NCI-H2227 treated with DMSO at 0.1 percent for 48 hours (cell line): Measurements from ENCODE around the gene SECISBP2L.
"Not testable (repeated sequence)": the region's sequence is repeated elsewhere in the genome, so short reads cannot be mapped to it uniquely, and the experiment has no call there.

Source experiments
- DNase-seq: peaks from one replicate; lab custom pipeline; 2025; lab: John Stamatoyannopoulos, UW

The SECISBP2L gene, protein sequence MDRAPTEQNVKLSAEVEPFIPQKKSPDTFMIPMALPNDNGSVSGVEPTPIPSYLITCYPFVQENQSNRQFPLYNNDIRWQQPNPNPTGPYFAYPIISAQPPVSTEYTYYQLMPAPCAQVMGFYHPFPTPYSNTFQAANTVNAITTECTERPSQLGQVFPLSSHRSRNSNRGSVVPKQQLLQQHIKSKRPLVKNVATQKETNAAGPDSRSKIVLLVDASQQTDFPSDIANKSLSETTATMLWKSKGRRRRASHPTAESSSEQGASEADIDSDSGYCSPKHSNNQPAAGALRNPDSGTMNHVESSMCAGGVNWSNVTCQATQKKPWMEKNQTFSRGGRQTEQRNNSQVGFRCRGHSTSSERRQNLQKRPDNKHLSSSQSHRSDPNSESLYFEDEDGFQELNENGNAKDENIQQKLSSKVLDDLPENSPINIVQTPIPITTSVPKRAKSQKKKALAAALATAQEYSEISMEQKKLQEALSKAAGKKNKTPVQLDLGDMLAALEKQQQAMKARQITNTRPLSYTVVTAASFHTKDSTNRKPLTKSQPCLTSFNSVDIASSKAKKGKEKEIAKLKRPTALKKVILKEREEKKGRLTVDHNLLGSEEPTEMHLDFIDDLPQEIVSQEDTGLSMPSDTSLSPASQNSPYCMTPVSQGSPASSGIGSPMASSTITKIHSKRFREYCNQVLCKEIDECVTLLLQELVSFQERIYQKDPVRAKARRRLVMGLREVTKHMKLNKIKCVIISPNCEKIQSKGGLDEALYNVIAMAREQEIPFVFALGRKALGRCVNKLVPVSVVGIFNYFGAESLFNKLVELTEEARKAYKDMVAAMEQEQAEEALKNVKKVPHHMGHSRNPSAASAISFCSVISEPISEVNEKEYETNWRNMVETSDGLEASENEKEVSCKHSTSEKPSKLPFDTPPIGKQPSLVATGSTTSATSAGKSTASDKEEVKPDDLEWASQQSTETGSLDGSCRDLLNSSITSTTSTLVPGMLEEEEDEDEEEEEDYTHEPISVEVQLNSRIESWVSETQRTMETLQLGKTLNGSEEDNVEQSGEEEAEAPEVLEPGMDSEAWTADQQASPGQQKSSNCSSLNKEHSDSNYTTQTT

DNA sequence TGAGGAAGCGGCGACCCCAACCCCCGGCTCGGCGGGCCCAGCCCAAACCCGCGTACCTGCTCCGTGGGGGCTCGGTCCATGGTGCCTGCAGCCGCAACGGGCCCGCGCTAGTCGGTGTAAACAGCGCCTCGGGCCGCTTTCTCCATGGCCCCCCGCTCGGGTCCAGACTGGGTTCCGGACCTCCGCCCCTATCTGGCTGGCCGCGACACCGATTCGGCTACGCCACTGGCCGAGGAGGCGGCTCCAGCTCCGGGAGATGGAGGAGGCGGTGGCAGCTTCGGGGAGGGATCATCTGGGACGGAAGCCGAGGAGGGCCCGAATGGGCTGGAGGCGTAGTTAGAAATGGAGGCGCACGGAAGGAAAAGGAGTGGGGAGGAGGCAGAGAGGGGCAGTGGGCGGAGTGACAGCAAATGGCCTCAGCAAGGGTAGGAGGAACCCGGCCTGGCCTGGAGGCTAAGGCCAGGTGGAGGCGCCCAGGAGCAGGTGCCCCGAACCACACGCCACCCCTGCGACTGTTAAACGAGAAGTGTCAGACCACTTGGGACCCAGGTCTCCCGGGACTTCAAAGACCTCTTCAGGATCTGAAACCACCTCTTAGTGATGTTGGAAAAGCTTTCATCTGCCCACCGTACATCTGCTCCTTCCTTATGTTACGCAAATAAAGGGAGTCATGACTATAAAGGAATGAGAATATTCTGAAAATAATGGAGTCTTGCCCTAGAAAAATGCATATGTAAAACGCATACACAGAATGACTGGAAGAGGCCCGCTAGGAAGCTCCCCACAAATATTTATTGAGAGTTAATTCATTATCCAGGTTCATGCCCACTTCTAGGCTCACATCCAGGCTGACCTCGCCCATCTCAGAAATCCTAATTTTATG lies at the start of gene SECISBP2L:
Gene SECISBP2L (minus strand): TSS at position 227 of the 883 bp plus-strand sequence. CDS start 147 bp downstream, at position 80.
- DNase-seq: peak; percentile 86

- DNase-seq: no peak
Observed at GRCh38 chr15:49094923-49095322, 48.7 kb upstream of the SECISBP2L start.

DNA sequence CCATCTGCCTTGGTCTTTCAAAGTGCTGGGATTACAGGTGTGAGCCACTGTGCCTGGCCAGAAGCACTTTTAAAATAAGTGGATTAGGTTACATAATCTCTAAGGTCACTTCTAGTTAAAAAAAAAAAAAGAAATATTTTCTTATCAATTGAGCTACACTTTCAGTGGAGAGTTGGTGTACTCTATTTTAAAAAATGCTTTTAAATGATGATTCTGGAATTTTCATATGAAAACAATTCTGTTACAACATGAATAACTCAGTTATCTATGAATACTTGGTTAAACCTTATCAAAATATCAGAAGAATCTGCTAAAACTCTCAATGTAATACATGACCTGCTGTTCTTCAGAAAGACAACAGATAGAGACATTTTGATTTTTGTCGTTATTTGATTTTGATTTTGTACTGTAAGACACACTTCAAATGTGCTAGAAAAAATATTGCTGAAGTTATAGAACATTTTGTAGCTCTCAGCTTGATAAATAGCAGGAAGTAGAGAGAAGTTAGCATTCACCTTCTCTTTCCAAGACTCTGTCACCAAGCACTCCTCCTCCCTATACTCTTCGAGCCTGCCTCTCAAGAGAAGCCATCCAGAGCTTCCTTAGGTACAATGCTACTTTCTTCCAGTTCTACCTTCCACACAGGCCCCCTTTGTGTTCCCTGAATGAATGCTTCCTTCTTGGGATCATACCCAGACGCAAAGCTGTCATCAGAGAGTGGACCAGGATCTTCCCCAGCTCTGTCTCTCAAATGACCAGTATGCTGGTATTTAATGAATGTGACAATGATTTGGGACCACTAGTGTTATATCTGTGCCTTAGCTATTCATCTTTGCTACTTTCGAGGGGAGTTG lies 47.2 kb upstream of the SECISBP2L start:
- no peak for DNase-seq

- no peak for DNase-seq
Observed at GRCh38 chr15:49088996-49089395, 42.8 kb upstream of the SECISBP2L start.

- no peak for DNase-seq
Observed at GRCh38 chr15:49085696-49086459, 39.6 kb upstream of the SECISBP2L start.

GRCh38 chr15:49084285-49084570 lies 38.0 kb upstream of the SECISBP2L start:
- no peak for DNase-seq

DNA sequence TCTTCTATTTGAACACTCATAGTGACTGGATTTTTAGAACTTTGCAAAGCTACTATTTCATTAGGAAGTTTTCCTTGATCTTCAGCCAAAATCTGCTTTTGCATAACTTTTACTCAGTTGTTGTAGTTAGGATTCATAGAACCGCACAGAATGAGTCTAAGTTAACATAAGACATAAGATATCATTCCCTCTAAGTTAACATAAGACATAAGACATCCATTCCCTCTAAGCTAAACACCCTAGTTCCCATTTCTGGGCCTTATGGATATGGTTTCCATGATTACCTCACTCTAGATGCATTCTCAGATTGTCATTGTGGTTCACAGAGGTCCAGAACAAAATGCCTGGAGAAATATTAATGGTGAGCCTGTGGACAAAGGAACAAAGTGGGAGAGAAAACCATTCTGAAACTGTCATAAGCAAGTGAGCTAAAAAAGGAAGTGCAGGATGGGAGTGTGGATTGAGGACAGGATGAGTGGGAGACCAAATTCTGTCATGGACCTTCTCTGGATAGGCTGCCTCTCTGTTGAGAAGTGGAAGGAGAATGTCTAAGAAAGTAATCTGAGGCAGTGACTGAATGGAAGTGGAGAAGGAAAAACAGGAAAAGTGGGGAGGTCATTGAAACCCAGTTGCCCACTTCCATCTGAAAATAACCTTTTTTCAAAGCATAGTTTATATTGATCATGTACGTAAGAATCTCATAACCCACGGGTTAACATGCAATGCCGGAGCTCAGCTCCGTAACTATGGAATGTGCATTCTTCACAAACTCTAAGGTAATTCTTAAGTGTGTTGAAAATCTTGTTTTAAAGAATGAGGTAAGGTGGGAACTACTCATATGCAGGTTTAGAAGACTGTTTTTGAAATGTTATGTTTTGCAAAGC lies 37.4 kb upstream of the SECISBP2L start:
- DNase-seq: no peak

GRCh38 chr15:49082960-49083359 lies 36.7 kb upstream of the SECISBP2L start:
- DNase-seq: no peak

GRCh38 chr15:49079340-49080039 lies 33.2 kb upstream of the SECISBP2L start:
- no peak for DNase-seq

DNA sequence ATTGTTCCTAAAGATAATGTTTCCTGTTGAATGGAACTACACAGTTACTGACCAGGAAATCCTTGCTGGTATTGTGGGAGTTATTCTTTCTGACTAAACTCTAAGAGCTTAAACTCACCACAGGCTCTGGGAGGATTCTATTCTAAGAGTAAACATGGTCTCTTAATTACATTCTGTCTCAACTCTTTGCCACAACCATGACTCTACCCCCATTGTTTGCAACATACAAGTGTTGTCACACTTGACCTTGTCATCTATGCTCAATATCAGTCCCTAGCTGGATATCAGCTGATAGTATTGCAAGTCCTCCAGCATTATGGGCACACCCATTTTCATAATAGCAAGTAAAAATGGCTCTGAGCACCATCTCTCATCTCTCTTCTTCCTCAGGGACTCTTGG lies 29.6 kb upstream of the SECISBP2L start:
- no peak for DNase-seq

- not testable (repeated sequence) for DNase-seq
Observed at GRCh38 chr15:49074589-49075287, 28.5 kb upstream of the SECISBP2L start.

DNA sequence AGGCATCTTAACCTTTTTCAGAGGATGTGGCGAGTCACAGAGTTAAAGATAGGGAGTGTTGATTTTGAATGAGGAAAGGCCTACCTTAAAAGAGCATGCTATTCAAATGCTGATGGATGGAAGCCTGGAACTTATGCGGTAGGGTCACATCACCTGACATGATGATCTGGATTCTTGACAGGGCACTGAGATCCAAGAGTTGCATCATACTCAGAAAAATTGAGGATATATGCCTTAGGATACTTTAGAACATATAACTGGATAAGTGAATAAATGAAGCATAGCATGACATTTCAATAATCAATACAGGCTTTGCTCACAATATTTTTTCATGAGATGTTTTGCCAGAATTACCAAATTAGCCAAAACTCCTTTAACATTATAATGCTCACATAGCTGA lies 20.1 kb upstream of the SECISBP2L start:
- DNase-seq: no peak

- DNase-seq: no peak
Observed at GRCh38 chr15:49064884-49065283, 18.6 kb upstream of the SECISBP2L start.

DNA sequence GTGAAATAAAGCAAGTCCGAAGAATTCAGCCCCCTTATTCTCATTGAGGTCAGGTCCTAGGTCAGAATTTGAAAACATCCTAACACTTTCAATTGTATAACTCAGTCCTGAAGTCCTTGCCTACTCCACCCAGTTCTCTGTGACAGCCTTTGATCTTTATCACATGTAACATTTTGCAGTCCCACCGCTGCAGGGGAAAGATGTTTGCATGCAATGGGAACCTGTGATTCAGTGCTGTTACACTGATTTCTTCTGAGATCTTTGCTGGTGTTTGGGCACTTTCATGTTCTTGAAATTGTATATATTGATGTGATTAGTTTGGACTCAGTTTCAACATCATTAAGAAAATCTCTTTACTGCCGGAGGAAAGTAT lies 18.0 kb upstream of the SECISBP2L start:
- no peak for DNase-seq

DNA sequence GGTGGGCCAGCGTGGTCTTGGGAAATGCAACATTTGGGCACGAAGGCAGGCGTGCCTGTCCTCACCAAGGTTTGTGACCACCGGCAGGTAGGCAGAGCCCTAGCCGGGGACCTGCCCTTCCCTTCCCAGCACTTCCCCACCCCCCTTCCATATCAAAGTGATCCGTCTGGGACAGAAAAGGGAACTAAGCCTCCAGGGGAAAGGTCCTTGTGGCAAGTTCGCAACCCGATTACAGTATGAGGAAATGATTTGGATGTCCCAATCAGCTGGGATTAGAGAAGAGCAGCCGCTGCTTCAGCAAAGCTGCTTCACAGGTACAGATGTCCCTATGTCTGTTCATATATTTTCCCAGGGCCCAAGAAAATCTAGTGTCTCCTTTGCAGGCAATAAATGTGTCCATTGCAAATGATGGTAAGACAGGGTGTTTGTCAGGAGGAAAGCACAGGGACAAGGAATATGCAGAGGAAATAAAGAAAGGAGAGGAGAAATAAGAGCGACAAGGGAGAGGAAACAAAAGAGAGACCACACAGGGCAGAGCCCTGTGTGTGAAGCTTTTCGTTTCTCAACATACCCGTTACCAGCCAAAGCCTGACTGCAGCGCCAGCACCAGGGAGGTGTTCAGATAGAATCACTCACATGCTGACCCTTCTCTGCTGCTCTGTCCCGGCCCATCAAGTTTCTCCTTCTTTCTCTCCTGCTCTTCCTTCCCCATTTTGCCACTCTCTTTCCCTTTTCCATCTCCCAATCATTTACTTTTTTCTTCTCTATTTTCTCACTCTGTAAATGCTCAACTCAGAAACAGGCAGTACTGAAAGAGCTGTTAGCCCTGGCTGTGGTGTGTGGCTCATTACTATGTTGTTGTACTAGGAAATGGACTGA lies 17.4 kb upstream of the SECISBP2L start:
- no peak for DNase-seq

DNA sequence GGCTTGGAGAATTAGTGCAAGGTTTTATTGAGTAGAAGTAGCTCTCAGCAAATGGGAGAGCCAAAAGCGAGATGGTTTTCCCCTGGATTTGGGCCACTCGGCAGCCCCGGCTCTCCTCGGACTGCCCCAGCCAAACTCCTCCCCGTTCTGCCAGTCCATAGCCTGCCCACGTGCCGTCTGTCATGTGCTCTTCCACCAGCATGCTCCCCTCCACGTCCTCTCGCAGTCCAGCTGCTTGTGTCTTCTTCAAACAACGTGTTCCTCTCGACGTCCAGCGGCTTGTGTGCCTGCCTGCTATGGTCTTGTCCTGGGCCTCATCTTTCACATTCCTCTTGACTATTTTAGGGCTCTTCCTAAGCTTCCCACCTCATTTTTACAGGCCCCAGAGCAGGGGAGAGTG lies 16.7 kb upstream of the SECISBP2L start:
- no peak for DNase-seq
